ENCODE data around the gene NHP2.
"Not testable (repeated sequence)": the region's sequence is repeated elsewhere in the genome, so short reads cannot be mapped to it uniquely, and the experiment has no call there.

NHP2 gene

DNA sequence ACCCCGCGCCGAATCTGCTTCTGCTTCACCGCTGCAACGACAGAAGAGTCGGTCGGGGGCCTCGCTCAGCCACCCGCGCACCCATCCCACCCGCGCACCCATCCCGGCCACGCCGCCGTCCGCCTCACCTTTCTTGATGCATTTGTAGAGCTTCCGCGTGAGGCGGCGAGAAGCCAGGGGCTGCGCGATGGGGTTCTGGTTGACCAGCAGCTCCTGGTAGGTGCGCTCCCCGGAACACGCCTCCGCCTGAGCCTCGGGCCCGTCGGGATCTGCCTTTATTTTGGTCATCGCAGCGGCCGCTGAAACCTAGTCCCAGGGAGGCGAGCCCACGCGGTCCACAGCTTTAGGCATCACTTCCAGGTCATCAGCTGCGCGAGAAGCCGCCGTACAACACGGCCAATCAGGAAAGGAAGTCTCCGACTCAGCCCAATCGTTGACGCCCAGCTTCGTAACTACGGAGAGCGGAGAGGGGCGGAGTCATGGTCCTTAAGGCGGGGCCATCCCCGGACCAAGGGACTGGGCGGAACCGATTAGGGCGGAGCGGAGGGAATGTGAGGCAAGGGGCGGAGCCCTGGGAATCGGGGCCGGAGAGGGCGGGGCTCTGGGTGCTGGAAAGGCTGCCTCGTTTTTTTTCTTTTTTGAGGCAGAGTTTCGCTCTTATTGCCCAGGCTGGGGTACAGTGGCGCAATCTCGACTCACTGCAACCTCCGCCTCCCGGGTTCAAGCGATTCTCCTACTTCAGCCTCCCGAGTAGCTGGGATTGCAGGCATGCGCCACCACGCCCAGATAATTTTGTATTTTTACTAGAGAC lies at the start of gene NHP2:
NHP2 (minus strand) TSS at position 356 of the 811 bp plus-strand sequence; CDS start at position 288, 68 bp downstream.
- DNase-seq = peak; percentile 99

DNA sequence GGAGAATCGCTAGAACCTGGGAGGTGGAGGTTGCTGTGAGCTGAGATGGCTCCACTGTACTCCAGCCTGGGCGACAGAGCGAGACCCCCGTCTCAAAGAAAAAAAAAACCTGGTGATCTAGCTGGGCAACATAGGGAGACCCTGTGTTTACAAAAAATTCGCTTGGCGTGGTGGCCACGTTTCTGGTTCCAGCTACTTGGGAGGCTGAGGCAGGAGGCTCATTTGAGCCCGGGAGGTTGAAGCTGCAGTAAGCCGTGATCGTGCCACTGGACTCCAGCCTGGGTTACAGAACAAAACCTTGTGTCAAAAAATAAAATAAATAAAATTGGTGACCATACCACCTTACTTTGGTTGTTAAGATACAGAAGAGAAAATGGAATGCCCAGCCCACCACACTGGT lies 48.9 kb upstream of the NHP2 start:
- no peak for DNase-seq

DNA sequence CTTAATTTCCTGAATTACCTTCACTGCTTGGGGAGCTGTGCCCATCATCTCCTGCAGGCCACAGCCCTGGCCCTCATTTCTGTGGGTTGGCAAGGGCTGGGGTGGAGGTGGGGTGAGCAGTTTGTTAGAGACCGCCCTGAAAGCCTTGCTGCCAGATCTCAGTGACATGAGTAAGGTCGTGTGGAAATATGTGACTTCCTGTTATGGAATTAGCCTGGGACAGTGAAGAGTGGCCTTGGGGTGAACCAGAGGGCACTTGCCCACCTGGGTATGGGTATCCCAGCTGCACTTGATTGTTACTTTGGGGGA lies 48.2 kb upstream of the NHP2 start:
- no peak for DNase-seq

DNA sequence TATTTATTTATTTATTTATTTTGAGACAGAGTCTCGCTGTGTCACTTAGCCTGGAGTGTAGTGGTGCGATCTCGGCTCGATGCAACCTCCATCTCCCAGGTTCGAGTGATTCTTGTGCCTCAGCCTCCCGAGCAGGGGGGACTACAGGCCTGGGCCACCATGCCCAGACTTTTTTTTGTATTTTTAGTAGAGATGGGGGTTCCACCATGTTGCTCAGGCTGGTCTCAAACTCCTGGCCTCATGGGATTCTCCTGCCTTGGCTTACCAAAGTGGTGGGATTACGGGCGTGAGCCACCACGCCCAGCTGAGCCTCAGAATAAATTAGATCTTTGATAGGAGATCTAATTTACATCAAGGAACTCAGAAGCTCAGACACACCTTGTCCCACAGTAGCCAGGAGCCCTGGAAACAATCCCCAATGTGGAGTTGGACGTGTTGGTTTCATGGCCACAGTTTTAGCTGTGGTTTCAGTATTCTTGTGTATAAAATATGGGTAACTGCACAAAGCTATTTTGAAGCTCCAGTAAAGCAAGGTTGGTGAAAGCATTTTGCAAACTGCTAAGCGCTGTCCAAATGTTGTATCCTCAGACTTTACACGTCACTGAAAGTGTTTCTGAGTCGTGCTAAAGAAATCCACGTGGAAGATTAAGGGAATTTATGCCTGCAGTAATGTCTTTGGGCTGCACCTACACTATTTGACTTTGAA lies 47.7 kb upstream of the NHP2 start:
- no peak for DNase-seq

DNA sequence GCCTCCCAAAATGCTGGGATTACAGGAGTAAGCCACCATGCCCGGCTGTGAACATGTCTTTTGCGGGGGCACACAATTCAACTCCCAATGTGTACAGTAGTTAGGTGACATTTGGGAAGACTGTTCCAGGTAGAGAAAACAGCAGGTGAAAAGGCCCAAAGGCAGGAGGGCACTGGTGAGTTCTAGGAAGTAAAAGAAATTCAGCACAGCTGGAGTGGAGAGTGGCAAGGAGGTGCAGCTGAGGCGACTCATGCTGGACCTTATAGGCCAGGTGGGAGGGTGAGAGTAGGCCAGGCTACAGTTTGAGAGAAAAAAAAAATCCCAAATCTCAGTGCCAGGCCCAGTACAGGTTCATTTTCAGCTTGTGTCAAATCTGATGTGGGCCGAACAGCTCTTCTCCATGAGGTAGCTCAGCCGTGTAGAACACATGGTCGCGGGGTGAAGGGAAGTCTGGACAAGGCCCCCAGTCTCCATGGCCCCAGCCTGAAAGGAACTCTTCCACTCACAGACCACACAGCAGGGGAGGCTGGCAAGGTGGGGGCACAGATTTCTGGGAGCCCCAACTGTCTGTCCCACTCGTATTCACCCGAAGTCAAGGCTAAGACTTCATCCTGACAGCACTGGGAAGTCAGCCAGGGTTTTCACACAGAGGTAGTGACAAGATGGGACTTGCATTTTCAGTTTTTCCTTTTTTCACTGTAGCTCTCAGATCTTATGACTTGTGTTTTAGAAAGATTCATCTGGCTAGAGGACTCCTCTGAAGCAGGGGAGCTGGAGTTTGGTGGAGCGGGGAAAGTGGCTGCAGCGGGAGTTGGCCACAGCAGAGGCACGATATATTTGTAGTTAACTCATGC lies 46.1 kb upstream of the NHP2 start:
- no peak for DNase-seq

DNA sequence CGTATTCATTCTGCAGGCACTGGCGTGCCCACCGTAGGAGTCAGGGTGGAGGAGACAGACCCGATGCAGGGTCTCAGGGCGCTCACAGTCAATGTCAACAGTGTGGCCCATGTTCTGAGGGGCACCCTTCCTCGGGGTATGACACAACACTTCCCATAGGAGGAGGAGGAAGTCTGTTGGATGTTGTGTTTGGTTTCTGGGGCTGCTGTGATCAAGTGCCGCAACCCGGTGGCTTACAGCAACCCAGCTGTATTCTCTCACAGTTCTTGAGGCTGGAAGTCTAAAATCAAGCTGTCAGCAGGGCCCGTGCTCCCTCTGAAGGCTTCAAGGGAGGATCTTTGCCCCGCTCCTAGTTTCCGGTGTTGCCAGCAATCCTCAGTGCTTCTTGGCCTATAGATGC lies 45.0 kb upstream of the NHP2 start:
- no peak for DNase-seq

DNA sequence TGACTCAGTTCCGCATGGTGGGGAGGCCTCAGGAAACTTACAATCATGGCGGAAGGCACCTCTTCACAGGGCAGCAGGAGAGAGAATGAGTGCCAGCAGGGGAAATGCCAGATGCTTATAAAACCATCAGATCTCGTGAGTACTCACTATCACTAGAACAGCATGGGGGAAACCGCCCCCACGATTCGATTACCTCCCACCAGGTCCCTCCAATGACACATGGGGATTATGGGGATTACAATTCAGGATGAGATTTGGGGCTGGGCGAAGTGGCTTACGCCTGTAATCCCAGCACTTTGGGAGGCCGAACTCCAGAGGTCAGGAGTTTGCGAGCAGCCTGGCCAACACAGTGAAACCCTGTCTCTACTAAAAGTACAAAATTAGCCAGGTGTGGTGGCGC lies 44.5 kb upstream of the NHP2 start:
- not testable (repeated sequence) for DNase-seq

DNA sequence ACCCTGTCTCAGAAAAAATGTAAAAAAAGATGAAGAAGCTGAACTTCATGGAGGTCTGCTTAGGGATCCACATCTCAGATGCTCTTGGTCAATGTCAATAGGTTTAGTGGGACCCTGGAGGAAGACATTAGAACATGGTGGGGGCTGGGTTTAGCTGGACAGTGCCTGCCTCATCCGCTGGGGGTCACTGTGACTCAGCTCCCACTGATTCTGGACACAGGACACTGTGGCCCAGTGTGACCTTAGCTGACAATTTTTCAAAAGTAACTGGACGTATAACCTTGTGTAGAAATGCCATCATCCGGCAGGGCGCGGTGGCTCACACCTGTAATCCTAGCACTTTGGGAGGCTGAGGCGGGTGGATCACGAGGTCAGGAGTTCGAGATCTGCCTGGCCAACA lies 43.3 kb upstream of the NHP2 start:
- DNase-seq = no peak

DNA sequence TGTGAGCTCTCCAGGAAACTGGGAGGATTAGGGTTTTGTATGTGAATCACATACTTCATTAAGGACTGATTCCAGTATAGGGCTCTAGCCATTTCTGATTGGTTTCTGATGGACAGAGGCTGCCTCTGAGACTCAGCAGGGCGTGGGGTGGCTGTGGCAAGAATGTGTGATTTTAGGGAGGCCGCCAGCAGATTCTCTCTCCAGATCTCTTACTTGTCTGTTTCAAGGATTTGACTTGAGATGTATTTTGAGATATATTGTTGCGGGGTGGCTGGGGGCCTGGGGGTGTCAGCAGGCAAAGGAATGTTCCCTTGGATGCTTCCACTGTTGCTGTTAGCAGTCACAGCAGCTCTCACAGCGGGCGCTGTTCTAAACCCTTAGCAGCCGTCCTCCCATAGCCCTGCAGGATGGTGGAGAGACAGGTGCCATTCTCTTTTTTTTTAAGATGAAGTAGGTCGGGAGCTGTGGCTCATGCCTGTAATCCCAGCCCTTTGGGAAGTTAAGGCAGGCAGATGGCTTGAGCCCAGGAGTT lies 42.7 kb upstream of the NHP2 start:
- DNase-seq = no peak

DNA sequence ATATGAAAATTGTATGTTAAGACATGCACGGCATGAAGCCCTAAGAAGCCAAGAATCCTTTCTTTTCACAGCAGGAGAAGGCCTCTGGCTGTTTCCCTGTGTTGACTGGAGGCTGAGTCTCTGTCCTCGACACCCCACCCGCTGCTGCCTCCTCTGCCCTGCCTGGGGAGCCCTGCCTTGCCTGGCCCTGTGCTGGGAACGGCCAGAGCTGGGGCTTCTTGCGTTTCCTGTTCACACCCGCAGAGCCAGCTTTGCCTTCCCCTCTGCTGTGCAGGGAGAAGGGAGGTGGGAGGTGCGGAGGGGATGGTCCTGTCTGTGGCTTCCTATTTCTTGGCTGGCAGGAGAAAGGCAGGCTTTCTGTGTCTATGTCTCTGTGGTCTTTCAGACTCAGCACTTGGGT lies 40.3 kb upstream of the NHP2 start:
- no peak for DNase-seq

DNA sequence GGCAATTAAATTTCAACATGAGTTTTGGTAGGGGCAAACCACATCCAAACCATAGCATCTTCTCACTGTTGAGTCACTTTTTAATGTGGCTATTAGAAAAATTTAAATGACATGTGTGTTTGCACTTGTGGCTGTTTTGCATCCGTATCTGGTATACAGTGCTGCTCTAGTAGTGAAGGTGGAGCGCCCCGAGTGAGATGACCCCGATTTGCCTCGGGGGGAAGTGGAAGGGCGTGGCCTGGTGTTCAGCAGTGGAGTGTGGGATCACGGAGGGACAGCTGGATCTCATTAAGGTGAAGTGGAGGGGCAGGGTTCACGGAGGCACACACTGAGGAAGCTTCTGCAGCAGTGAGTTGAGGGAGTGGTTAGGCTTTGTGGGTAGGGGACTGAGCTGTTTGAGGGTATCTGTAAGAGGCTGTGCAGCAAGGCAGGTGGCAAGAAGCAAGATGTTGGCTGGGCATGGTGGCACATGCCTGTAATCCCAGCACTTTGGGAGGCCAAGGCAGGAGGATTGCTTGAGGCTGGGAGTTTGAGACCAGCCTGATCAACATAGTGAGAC lies 39.6 kb upstream of the NHP2 start:
- no peak for DNase-seq

DNA sequence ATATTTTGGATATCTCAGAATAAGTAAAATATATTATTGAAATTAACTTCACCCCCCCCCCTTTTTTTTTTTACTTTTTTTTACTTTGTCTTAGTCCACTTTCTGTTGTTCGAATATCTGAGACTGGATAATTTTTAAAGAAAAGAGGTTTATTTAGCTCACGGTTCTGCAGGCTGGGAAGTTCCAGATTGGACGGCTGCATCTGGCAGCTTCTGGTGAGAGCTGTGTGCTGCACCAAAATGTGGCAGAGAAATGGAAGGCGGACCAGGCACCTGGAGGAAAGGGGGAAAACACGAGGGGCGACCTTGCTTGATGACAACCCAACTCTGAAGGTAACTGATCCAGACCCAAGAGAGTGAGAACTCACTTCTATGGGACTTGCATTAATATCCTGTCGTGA lies 39.1 kb upstream of the NHP2 start:
- no peak for DNase-seq

DNA sequence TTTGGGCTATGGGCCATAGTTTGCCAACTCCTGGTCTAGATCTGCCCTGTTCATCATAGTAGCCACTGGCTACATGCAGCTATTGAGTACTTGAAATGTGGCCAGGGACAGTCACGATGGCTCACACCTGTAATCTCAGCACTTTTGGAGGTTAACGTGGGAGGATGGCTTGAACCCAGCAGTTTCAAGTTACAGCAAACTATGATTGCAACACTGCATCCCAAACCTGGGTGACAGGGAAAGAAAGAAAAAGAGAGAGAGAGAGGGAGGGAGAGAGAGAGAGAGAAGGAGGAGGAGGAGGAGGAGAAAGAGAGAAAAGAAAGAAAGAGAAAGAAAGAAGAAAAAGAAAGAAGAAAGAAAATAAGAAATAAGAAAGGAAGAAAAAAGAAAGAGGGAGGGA lies 38.6 kb upstream of the NHP2 start:
- no peak for DNase-seq

DNA sequence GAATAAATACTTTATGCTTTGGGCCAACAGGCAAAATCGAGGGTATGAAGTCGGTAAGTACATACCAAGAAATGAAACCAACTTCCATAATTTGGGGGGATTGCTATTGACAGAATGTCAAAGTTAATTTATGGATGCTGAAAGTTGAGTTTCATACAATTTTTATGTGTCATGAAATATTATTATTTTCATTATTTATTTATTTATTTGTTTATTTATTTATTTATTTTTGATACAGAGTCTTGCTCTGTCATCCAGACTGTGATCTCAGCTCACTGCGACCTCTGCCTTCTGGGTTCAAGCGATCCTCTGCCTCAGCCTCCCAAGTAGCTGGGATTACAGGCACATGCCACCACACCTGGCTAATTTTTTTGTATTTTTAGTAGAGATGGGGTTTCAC lies 38.0 kb upstream of the NHP2 start:
- no peak for DNase-seq

DNA sequence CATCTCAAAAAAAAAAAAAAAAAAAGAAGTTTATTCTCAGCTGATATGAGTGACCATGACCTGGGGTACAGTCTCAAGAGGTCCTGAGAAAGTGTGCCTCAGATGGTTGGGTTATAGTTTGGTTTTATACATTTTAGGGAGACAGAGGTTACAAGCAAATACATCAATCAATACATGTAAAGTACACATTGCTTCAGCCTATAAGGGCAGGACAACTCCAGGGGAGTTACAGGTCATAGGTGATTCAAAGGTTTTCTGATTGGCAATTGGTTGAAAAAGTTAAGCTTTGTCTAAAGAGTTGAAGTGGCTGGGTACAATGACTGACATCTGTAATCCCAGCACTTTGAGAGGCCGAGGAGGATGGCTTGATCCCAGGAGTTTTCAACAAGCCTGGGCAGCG lies 35.7 kb upstream of the NHP2 start:
- no peak for DNase-seq

DNA sequence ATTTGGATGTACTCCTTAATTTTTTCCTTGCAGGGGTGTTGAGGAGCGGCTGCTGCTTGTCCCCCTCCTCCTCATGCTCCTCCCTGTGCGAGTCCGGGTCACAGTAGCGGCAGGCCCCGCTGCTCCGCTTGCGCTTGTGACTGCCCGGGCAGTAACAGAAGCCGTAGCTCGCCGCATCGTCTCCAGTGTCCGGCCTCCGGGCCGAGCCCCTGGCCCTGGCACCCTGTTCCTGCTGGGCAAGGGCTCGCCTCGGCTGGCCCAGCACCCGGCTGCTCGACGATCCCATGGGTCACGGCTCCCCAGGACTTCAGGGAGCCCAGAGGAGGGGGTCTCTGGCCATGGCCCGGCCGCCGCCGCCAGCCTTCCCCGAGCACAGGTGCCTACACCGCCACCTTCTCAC lies 33.3 kb upstream of the NHP2 start, which contains the start of gene GMCL2:
GMCL2 (minus strand) TSS at position 358 of the 400 bp plus-strand sequence; CDS start at position 286, 72 bp downstream.
- no peak for DNase-seq

DNA sequence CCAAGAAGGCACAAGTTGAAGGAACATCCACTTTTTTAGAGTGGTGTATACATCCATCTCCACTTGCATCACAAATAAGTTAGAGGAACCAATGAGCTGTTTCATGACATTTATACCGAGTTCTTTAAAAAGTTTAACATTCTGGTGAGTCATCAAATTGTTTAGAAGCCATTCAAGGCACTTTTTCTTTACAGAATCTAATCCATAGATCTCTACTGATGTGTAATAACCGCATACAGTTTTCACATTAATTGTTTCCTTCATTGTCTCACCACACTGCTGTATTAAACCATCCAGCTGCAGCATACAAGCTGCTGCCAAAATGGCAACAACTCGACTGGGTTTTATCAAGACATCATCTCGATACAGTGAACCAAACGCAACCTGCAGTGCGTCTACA lies 32.7 kb upstream of the NHP2 start:
- DNase-seq = no peak

DNA sequence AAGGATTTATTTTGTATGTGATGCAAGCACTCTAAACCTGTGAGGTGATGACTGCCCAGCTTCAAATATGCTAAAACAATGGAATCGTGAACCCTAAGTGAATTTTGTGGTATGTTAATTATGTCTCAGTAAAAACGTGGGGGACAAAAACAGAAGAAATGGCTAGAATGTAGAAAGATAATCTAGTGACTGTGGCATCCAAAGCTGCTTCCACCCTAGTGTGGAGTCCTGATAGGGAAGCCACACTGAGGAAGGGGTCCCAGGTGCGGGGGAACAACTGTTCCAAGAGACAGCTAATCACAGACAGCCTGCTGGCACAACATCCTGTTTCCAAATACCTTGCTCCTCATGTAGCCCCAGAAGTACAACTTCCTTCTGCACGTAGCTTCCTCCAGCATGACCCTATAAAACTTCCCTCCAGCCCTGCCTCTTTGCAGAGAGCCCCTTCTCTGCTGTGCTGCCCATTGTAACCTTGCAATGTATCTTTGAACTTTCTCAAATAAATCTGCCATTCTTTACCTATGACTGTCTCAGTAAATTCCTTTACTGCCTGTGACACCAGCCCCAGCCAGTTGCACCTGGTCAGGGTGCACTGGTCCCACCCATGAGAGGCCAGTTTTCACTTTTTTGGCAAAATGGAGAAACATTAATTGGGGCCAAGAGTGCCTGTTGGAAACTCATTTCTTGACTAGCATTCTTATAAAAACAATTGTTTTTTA lies 28.6 kb upstream of the NHP2 start:
- no peak for DNase-seq

DNA sequence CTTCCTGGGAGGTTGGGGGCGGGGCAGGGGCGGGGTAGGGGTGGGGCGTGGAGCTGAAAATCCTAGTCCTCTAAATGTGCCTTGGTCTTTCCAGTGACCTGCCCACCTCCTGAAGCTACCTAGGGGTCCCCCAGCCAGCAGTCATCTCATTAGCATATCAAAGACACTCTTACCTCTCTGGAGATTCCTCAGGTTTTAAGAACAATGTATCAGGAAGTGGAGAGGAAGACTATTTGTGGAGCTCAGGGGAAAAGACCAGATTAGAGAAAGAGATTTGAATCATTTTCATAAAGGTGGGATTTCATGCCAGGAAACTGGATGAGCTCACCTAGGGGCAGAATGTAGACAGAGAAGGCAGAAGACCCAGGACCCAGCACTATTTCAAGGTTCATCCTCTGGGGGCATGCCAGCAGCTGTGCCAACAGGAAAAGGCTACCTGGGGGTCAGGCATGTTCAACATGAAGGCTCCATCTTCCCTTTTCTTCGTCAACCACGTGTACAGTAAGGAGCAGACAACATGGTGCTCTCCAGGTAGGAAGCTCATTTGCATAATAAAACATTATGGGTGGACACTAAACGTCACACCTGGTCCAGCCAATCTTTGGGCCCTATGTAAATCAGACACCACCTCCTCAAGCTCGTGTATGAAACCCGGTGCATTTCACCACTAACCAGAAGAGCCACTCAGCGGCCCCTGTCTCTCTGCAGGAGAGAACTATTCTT lies 26.6 kb upstream of the NHP2 start:
- no peak for DNase-seq

DNA sequence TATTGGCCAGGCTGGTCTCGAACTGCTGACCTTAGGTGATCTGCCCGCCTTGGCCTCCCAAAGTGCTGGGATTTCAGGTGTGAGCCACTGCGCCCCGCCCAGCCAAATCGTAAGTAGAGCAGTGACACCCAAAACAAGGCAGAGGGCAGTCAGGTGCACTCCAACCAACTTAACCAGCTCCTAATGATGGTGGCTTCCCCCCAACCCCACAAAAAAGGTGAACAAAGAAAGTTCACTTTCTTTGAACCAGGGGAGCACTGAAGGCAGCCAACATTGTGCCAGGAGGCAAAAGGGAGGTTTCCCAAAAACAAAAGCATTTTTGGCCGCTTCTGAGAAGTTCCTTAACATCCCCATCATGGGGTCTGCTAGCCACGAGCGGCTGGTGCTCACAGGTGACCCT lies 23.9 kb upstream of the NHP2 start:
- no peak for DNase-seq

DNA sequence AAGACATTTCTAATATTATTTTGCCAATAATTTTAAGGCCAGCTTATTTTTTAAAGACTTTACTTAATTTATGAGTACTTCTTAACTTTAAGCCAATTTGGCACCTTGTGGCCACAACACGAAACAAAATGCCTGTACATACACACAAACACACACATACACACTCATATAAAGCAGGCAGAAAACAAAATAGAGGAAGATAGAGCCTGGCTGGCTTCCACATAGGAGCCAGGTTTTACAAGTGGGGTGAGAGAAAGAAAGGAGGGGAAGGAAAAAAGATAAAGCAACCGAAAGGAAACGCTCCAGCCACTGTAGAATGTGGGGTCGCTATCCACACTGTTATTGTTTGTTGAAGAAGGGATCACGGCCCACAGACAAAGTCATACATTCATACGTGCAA lies 23.1 kb upstream of the NHP2 start:
- no peak for DNase-seq

DNA sequence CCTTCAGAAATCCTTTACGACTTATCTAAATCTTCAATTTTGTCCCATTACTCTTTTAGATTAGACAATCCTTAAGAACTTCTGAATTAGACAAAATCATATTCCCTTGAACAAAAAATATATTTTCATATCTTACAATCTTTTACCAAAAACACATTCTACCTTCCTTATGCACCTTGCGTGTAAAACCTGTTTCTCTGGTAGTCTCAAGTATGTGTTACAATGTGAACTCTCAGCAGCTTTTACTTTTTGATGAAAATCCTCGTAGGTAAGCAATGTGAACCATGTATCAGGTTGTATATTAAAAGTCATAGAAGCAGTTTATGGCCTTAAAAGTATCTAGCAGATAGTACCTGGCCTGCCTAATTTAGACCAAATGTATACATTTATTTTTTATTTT lies 20.8 kb upstream of the NHP2 start:
- no peak for DNase-seq

All from activated CD4-positive, alpha-beta T cell treated with anti-CD3 and anti-CD28 coated beads, Interleukin-10, Interleukin-2, amounts not matched to agents 100 ng/mL and 50 ng/mL, durations not matched to agents 16 hours and 8 hours (primary cell).